ENCODE results near the gene MRPS11. TPM values are rescaled to one million over a fixed set of nuclear protein-coding genes. Genes with fewer than 3 reads are reported as not detected.

Gene MRPS11
- total and polyA plus RNA-seq, 2 experiments from 2014 or later = 28.5 to 67.8 TPM

DNA sequence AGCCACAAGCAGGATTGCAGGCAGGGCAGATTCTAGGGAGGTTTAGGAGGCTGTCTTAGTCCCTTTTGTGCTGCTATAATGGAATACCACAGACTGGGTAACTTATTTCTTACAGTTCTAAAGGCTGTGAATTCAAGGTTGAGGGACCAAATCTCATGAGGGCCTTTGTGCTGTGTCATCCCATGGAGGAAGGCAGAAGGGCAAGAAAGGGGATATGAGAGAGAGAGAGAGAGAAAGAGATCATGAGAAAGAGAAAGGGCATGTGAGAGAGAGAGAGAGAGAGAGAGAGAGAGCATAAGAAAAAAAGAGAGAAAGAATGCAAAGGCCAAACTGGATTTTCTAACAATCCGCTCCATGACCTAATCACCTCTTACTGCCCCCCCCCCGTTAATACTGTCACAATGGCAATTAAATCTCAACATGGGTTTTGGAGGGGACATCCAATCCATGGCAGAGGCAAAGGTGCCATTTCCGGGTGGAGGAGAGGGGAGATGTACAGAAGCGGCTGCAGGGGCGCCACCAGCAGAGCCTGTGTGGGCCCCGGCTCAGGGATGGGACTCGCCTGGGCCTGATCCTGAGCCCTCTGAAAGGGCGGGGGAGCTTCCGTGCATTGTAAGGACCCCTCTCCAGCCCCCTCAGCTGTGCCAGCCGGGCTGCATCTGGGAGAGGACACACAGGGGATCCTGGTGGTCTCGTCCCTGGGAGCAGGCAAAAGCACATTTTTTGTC lies 20.5 kb downstream of the MRPS11 start:
- H3K27ac ChIP-seq = no peak overlapping the region
- no peak for DNase-seq (ENCODE audit: low spot score)
- H3K4me1 ChIP-seq (ENCODE audit: insufficient read depth) = peaks cover 7% of the 10 kb centered on the region
- TF ChIP-seq, protein P1, sequence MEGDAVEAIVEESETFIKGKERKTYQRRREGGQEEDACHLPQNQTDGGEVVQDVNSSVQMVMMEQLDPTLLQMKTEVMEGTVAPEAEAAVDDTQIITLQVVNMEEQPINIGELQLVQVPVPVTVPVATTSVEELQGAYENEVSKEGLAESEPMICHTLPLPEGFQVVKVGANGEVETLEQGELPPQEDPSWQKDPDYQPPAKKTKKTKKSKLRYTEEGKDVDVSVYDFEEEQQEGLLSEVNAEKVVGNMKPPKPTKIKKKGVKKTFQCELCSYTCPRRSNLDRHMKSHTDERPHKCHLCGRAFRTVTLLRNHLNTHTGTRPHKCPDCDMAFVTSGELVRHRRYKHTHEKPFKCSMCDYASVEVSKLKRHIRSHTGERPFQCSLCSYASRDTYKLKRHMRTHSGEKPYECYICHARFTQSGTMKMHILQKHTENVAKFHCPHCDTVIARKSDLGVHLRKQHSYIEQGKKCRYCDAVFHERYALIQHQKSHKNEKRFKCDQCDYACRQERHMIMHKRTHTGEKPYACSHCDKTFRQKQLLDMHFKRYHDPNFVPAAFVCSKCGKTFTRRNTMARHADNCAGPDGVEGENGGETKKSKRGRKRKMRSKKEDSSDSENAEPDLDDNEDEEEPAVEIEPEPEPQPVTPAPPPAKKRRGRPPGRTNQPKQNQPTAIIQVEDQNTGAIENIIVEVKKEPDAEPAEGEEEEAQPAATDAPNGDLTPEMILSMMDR (IDR thresholded peaks at IDR 0.05; ENCODE audit: poor library complexity) = no peak
- TF ChIP-seq EZH2phosphoT487 (IDR thresholded peaks at IDR 0.05; ENCODE audit: low read depth, severe bottlenecking, unreplicated experiment) (no peak), EZH2 (IDR thresholded peaks at IDR 0.05; ENCODE audit: borderline replicate concordance) (no peak)
- H3K4me2 ChIP-seq = no peak overlapping the region
- no peaks in the 10 kb centered on the region for H3K79me2 ChIP-seq
- no peaks in the 10 kb centered on the region for H3K36me3 ChIP-seq (replicated peaks; ENCODE audit: insufficient read depth, low read depth)
- no peaks in the 10 kb centered on the region for H3K27me3 ChIP-seq
- H3K4me3 ChIP-seq = no peak overlapping the region
- H3K9me3 ChIP-seq (ENCODE audit: low read depth) = no peaks in the 10 kb centered on the region
- H4K20me1 ChIP-seq (ENCODE audit: insufficient read depth, poor library complexity, severe bottlenecking) = no peaks in the 10 kb centered on the region
- 66% methylated on average over 11 of the region's 11 CpGs for WGBS (ENCODE audit: low lambda C conversion rate, missing lambda C conversion rate)
- no peaks in the 10 kb centered on the region for H3K9me2 ChIP-seq (replicated peaks; ENCODE audit: insufficient read depth)
- H2AFZ ChIP-seq = no peak overlapping the region

DNA sequence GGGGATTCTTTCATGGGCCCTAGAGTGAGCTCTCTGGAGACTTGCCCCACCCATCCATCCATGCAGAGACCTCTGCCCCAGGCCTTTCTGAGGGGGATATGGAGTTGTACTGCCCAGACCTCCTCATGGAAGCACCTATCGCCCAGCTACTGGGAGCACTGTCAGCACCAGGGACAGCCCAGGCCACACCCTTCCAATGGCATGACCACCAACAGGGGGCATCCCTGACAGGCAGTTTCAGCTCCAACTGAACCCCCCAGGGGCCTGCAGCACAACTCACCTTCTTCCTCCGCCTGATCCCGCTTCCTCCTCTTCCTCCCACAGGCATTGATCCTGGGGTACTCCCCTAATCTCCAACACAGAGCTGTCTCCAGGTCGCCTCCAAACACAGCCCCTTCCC lies 21.8 kb downstream of the MRPS11 start:
- no peak for DNase-seq (ENCODE audit: low spot score)
- TF ChIP-seq, protein P1 (IDR thresholded peaks at IDR 0.05; ENCODE audit: poor library complexity) = no peak
- TF ChIP-seq EZH2 (IDR thresholded peaks at IDR 0.05; ENCODE audit: borderline replicate concordance) (no peak), EZH2phosphoT487 (IDR thresholded peaks at IDR 0.05; ENCODE audit: low read depth, severe bottlenecking, unreplicated experiment) (no peak)
- no peak overlapping the region for H3K4me3 ChIP-seq
- H3K36me3 ChIP-seq (replicated peaks; ENCODE audit: insufficient read depth, low read depth) = no peaks in the 10 kb centered on the region
- peaks cover 7% of the 10 kb centered on the region for H3K4me1 ChIP-seq (ENCODE audit: insufficient read depth)
- no peaks in the 10 kb centered on the region for H4K20me1 ChIP-seq (ENCODE audit: insufficient read depth, poor library complexity, severe bottlenecking)
- 80% methylated on average over 4 of the region's 4 CpGs for WGBS (ENCODE audit: low lambda C conversion rate, missing lambda C conversion rate)
- no peak overlapping the region for H3K27ac ChIP-seq
- H3K79me2 ChIP-seq = no peaks in the 10 kb centered on the region
- H2AFZ ChIP-seq = no peak overlapping the region
- H3K4me2 ChIP-seq = no peak overlapping the region
- H3K9me2 ChIP-seq (replicated peaks; ENCODE audit: insufficient read depth) = no peaks in the 10 kb centered on the region
- no peaks in the 10 kb centered on the region for H3K27me3 ChIP-seq
- no peaks in the 10 kb centered on the region for H3K9me3 ChIP-seq (ENCODE audit: low read depth)

- Histone ChIP-seq H3K36me3 (replicated peaks; ENCODE audit: insufficient read depth, low read depth) (no peaks in the 10 kb centered on the region), H4K20me1 (ENCODE audit: insufficient read depth, poor library complexity, severe bottlenecking) (no peaks in the 10 kb centered on the region), H2AFZ (no peak overlapping the region), H3K27me3 (no peaks in the 10 kb centered on the region), H3K79me2 (no peaks in the 10 kb centered on the region), H3K4me1 (ENCODE audit: insufficient read depth) (peaks cover under 1% of the 10 kb centered on the region), H3K27ac (no peak overlapping the region), H3K4me2 (no peak overlapping the region), H3K9me2 (replicated peaks; ENCODE audit: insufficient read depth) (no peaks in the 10 kb centered on the region), H3K9me3 (ENCODE audit: low read depth) (no peaks in the 10 kb centered on the region), H3K4me3 (no peak overlapping the region)
- WGBS (ENCODE audit: low lambda C conversion rate, missing lambda C conversion rate) = 95% methylated on average over 3 of the region's 3 CpGs
- no peak for DNase-seq (ENCODE audit: low spot score)
- no peak for TF ChIP-seq EZH2phosphoT487 (IDR thresholded peaks at IDR 0.05; ENCODE audit: low read depth, severe bottlenecking, unreplicated experiment)
- TF ChIP-seq, protein P1 (IDR thresholded peaks at IDR 0.05; ENCODE audit: poor library complexity) = no peak
- no peak for TF ChIP-seq EZH2 (IDR thresholded peaks at IDR 0.05; ENCODE audit: borderline replicate concordance)
Observed at GRCh38 chr15:88490036-88490435, 22.5 kb downstream of the MRPS11 start.
